ENCODE results near the gene DKK2. TPM values are rescaled to one million over a fixed set of nuclear protein-coding genes. Genes with fewer than 3 reads are reported as not detected.
A peak's percentile ranks its signal among the peaks of the same experiment; 100 is the strongest.

DKK2 gene
- total RNA-seq, 6 experiments from 2014 or later, result 0.15 to 0.50 (median 0.20) TPM

DNA sequence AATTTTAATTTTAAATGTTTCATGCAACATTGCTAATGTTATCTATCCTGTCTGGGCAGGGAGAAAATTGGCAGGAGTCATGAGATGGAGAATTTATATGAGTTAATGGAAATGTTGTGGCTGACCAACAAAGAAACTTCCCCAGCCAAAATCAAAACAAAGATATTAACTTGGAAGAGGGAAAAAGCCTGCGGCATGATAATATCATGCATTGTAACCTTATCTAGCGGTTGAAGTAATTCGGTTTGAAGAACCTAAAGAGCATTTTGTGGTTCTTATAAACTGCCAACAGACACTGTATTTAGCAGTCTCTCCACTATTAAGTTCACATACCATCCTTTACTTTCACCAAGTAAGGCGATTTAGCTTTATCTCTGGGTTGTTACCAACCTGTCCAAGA, 42.3 kb downstream of the DKK2 start:
- Mint-ChIP-seq H3K4me3 (no peak overlapping the region), H3K4me1 (ENCODE audit: low read depth) (no peaks in the 10 kb centered on the region), H3K27me3 (ENCODE audit: insufficient read depth) (peaks cover 4% of the 10 kb centered on the region; the same call in 1 of the 2 replicates), H3K36me3 (ENCODE audit: low read depth) (no peaks in the 10 kb centered on the region), H3K9me3 (no peaks in the 10 kb centered on the region), H3K27ac (no peak overlapping the region)
- TF ChIP-seq, protein P1, sequence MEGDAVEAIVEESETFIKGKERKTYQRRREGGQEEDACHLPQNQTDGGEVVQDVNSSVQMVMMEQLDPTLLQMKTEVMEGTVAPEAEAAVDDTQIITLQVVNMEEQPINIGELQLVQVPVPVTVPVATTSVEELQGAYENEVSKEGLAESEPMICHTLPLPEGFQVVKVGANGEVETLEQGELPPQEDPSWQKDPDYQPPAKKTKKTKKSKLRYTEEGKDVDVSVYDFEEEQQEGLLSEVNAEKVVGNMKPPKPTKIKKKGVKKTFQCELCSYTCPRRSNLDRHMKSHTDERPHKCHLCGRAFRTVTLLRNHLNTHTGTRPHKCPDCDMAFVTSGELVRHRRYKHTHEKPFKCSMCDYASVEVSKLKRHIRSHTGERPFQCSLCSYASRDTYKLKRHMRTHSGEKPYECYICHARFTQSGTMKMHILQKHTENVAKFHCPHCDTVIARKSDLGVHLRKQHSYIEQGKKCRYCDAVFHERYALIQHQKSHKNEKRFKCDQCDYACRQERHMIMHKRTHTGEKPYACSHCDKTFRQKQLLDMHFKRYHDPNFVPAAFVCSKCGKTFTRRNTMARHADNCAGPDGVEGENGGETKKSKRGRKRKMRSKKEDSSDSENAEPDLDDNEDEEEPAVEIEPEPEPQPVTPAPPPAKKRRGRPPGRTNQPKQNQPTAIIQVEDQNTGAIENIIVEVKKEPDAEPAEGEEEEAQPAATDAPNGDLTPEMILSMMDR (IDR thresholded peaks at IDR 0.05), result no peak
- DNase-seq, result no peak

DNA sequence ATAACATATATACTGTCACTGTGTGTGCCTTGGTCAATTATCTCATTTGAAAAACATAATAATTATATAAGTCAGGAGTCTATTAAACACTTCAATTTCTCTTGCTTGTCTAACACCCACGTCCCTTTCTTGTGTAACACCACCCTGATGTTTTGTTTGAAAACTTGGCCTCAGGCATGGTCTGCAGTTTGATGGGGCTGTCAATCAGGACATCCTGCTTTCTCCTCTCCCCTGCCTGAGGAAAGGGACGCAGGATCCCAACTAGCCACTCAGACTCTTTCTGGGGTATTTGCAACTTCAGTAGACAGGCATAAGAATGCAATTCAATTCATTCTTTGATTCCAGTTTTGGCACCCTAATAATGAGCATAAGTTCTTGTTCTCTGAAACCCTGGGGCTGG, 48.8 kb downstream of the DKK2 start:
- Mint-ChIP-seq H3K4me1 (ENCODE audit: low read depth) (peaks cover 8% of the 10 kb centered on the region; the same call in 1 of the 2 replicates), H3K9me3 (no peaks in the 10 kb centered on the region), H3K27ac (no peak overlapping the region), H3K4me3 (no peak overlapping the region), H3K27me3 (ENCODE audit: insufficient read depth) (peaks cover 3% of the 10 kb centered on the region; the same call in 1 of the 2 replicates), H3K36me3 (ENCODE audit: low read depth) (no peaks in the 10 kb centered on the region)
- TF ChIP-seq, protein P1 (IDR thresholded peaks at IDR 0.05), result no peak
- no peak for DNase-seq

DNA sequence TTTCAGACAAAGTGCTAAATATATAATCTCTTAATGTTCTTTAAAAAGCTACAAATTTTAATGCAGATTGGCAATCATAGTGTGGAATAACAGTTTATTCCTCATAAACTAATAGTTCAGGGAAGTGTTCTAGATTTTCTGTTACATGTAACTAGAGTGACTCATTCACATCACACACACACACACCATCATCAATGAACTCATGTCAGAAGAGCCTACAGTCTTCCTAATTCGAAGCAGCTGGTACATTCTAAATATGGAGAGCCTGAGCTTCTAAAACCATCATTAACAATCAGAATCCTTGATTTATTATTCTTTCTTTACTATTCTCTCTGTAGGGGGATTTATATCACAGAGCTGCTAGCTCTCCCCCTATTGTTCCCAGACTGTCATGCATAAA, 49.6 kb downstream of the DKK2 start:
- Mint-ChIP-seq H3K27ac (no peak overlapping the region), H3K27me3 (ENCODE audit: insufficient read depth) (peaks cover 3% of the 10 kb centered on the region; the same call in 1 of the 2 replicates), H3K36me3 (ENCODE audit: low read depth) (no peaks in the 10 kb centered on the region)

DNA sequence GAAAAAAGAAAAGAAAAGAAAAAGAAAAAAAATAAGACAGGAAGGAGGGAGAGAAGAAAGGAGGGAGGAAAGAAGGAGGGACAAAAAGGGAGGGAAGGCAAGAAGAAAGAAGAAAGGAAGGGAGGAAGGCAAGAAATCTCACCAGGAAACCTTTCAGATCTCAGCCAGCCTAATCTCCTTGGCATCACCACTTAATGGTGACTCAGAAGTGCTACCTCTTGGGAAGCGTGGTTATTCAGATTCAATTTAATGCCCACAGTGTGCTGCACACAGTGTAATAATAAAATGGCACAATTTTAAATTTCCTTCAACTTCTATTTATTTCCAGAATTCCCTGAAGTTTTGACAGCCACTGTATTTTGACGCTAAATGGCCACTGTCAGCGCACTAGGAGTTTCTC, 50.3 kb downstream of the DKK2 start:
- peaks cover 8% of the 10 kb centered on the region; the same call in 1 of the 2 replicates for H3K4me1 Mint-ChIP-seq (ENCODE audit: low read depth)
- H3K27ac Mint-ChIP-seq, result no peak overlapping the region
- TF ChIP-seq, protein P1 (IDR thresholded peaks at IDR 0.05), result no peak
- H3K9me3 Mint-ChIP-seq, result no peaks in the 10 kb centered on the region
- H3K36me3 Mint-ChIP-seq (ENCODE audit: low read depth), result no peaks in the 10 kb centered on the region
- peaks cover 3% of the 10 kb centered on the region; the same call in 1 of the 2 replicates for H3K27me3 Mint-ChIP-seq (ENCODE audit: insufficient read depth)
- no peak overlapping the region; the same call in 1 of the 2 replicates for H3K4me3 Mint-ChIP-seq
- no peak for DNase-seq

More for the DNA sequence above, 49.6 kb downstream of the DKK2 start:
- peaks cover 8% of the 10 kb centered on the region; the same call in 1 of the 2 replicates for H3K4me1 Mint-ChIP-seq (ENCODE audit: low read depth)
- H3K9me3 Mint-ChIP-seq, result no peaks in the 10 kb centered on the region
- TF ChIP-seq, protein P1 (IDR thresholded peaks at IDR 0.05), result no peak
- DNase-seq, result peak; percentile 14
- no peak overlapping the region; the same call in 1 of the 2 replicates for H3K4me3 Mint-ChIP-seq

DNA sequence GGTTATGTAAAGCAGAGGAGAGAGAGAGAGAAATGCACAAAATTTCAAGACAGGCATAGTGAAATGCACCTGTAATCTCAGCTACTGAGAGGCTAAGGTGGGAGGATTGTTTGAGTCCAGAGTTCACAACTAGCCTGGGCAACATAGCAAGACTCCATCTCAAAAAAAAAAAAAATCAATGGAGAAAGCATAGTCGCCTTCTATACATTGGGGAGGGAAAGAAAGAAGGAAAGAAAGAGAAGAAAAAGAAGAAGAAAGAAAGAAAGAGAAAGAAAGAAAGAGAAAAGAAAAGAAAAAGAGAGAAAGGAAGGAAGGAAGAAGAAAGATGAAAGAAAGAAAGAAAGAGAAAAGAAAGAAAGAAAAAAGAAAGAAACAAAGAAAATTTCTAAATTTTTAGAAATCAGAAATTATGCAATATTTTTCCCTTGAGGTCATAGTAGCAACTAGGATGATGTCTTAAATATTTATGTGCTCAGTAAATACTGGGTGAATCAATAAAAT, 53.4 kb downstream of the DKK2 start:
- DNase-seq, result no peak
- Mint-ChIP-seq H3K4me1 (ENCODE audit: low read depth) (peaks cover 8% of the 10 kb centered on the region; the same call in 1 of the 2 replicates), H3K36me3 (ENCODE audit: low read depth) (no peaks in the 10 kb centered on the region), H3K27me3 (ENCODE audit: insufficient read depth) (peaks cover 3% of the 10 kb centered on the region), H3K4me3 (no peak overlapping the region), H3K9me3 (no peaks in the 10 kb centered on the region), H3K27ac (no peak overlapping the region)
- TF ChIP-seq, protein P1 (IDR thresholded peaks at IDR 0.05), result no peak

All from HFFc6 (cell line).